ENCODE data around the gene AQP6.

- TF ChIP-seq GATA2 (IDR thresholded peaks at IDR 0.05; ENCODE audit: low read depth, low read length) (peak; percentile 56; the same call in 1 of the 2 replicates), GATA3 (IDR thresholded peaks at IDR 0.05; ENCODE audit: low read depth, low read length) (no peak)
Observed at GRCh38 chr12:50005175-50005574, 32.4 kb downstream of the AQP6 start.

All from SH-SY5Y (cell line).